ENCODE data around the gene IDH3G.

DNA sequence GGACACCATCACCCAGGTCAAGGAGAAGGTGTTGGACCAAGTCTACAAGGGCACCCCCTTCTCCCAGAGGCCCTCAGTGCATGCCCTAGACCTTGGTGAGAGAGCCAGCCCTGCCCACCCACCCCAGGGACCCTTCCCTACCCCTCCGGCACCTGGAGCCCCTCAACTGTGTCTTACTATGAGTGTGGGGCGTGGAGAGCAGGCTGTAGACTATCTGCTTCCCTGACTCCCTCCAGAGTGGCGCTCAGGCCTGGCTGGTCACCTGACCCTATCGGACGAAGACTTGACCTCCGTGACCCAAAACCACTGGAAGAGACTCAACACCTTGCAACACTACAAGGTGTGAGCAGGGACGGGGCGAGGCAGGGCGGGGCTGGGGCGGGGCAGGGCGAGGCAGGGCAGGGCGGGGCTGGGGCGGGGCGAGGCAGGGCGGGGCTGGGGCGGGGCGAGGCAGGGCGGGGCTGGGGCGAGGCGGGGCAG, 18.0 kb downstream of the IDH3G start:
- TF ChIP-seq, protein P1, sequence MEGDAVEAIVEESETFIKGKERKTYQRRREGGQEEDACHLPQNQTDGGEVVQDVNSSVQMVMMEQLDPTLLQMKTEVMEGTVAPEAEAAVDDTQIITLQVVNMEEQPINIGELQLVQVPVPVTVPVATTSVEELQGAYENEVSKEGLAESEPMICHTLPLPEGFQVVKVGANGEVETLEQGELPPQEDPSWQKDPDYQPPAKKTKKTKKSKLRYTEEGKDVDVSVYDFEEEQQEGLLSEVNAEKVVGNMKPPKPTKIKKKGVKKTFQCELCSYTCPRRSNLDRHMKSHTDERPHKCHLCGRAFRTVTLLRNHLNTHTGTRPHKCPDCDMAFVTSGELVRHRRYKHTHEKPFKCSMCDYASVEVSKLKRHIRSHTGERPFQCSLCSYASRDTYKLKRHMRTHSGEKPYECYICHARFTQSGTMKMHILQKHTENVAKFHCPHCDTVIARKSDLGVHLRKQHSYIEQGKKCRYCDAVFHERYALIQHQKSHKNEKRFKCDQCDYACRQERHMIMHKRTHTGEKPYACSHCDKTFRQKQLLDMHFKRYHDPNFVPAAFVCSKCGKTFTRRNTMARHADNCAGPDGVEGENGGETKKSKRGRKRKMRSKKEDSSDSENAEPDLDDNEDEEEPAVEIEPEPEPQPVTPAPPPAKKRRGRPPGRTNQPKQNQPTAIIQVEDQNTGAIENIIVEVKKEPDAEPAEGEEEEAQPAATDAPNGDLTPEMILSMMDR (IDR thresholded peaks at IDR 0.05), result no peak
- TF ChIP-seq EP300 (IDR thresholded peaks at IDR 0.05), result no peak
- TF ChIP-seq POLR2A (IDR thresholded peaks at IDR 0.05), result no peak
